Activated CD8-positive, alpha-beta memory T cell treated with anti-CD3 and anti-CD28 coated beads, Interleukin-2, amount 10 ng/mL, durations not matched to agents 7 days and 5 days (primary cell): ENCODE data around the gene UBR7. TPM values are rescaled to one million over a fixed set of nuclear protein-coding genes. Genes with fewer than 3 reads are reported as not detected.
A peak's percentile ranks its signal among the peaks of the same experiment; 100 is the strongest.

Experiments
- ATAC-seq: fragments of 150-1000 bp; cut with Tn5 transposase; one replicate; pipeline ENCODE4 v1.10.0; 2021; ENCODE audit warnings: moderate library complexity
- CTCF ChIA-PET: fragments of 350-600 bp; sonication (Branson Sonifier 250); formaldehyde crosslinking; loops from one replicate; lab custom pipeline; 2021; ENCODE audit warnings: antibody characterized with exemption; lab: Charles Lee
- DNase-seq: peaks from one replicate; pipeline ENCODE4 v3.0.0-alpha.2; 2020
- H3K27ac Mint-ChIP-seq: one replicate; pipeline ENCODE4 v1.8.0; 2021; ENCODE audit warnings: mild to moderate bottlenecking, mixed read lengths
- H3K27me3 Mint-ChIP-seq: one replicate; pipeline ENCODE4 v1.8.0; 2021; ENCODE audit warnings: mixed read lengths
- H3K36me3 Mint-ChIP-seq: one replicate; pipeline ENCODE4 v1.8.0; 2021; ENCODE audit warnings: mild to moderate bottlenecking, mixed read lengths
- H3K4me1 Mint-ChIP-seq: one replicate; pipeline ENCODE4 v1.8.0; 2021; ENCODE audit warnings: mixed read lengths
- H3K4me3 Mint-ChIP-seq: one replicate; pipeline ENCODE4 v1.8.0; 2021; ENCODE audit warnings: mild to moderate bottlenecking, moderate library complexity, mixed read lengths
- H3K9me3 Mint-ChIP-seq: one replicate; pipeline ENCODE4 v1.8.0; 2022; ENCODE audit warnings: low read depth, mixed read lengths
- total RNA-seq, 2 experiments: library from RNA; stranded (reverse); gene quantifications; one replicate each; pipeline ENCODE4 v1.2.3, GENCODE V29; 2021

UBR7 gene
- total RNA-seq, 2 experiments from 2014 or later = 40.2 to 41.6 TPM

DNA sequence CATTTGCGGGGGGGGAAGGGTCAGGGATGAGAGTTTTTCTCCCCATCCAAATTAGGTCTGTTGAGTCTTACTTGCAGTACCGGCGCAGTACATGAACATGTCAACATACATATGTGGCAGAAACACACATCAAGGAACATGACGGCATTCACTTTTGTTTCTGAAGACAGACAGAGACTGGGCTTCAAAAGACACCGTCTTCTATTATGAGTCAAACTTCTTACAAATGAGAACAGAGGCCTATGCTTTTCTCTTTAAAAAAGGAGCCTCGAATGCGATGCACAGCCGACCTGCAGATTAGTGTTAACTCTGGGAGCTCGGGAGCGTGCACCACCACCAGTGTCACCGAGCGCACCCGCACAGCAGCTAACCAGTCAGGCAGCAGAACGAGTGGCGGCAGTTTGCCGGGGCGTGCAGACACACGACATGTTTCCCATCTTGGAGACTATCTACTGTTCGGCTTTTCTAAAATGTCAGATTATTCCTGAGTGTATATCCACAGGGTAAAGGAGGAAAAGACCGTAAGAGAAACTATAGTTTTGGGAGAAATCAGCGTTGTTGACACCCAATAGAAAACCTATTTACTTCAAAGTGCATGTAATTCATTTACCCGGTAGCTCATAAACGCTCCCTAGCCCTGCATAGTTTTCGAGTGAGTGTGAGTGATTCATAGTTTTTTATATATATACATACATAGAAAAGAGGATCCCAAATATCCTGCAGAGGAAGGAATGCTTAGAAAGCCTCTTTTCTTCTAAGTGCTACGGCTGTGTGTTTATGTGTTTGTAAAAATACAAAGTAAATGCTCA lies 33.0 kb downstream of the UBR7 start:
- no peak for DNase-seq
- no peaks in the 10 kb centered on the region for H3K27me3 Mint-ChIP-seq
- peaks cover 13% of the 10 kb centered on the region for H3K36me3 Mint-ChIP-seq
- no peak overlapping the region for H3K4me3 Mint-ChIP-seq
- CTCF ChIA-PET = no interaction called here
- H3K4me1 Mint-ChIP-seq = no peaks in the 10 kb centered on the region
- ATAC-seq = no peak
- no peak overlapping the region for H3K27ac Mint-ChIP-seq
- no peaks in the 10 kb centered on the region for H3K9me3 Mint-ChIP-seq

DNA sequence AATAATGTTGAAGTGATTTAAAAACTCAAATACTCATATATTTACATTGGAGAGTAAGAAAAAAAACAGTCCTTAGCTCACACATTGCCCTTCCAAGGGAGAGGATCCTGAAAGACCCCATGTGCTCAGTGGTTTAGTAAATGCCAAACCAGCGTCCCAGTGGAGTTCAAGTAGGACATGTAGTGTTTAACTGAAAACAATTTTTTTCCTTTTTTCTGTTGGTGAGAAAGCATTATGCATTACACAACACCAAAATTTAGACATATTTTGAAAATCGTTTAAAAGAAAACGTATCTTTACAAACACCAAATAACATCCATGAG lies 33.6 kb downstream of the UBR7 start:
- Mint-ChIP-seq H3K9me3 (no peaks in the 10 kb centered on the region), H3K4me1 (no peaks in the 10 kb centered on the region), H3K4me3 (no peak overlapping the region), H3K27ac (no peak overlapping the region), H3K36me3 (peaks cover 16% of the 10 kb centered on the region), H3K27me3 (no peaks in the 10 kb centered on the region)
- CTCF ChIA-PET = no interaction called here
- DNase-seq (no peak), ATAC-seq (no peak)

DNA sequence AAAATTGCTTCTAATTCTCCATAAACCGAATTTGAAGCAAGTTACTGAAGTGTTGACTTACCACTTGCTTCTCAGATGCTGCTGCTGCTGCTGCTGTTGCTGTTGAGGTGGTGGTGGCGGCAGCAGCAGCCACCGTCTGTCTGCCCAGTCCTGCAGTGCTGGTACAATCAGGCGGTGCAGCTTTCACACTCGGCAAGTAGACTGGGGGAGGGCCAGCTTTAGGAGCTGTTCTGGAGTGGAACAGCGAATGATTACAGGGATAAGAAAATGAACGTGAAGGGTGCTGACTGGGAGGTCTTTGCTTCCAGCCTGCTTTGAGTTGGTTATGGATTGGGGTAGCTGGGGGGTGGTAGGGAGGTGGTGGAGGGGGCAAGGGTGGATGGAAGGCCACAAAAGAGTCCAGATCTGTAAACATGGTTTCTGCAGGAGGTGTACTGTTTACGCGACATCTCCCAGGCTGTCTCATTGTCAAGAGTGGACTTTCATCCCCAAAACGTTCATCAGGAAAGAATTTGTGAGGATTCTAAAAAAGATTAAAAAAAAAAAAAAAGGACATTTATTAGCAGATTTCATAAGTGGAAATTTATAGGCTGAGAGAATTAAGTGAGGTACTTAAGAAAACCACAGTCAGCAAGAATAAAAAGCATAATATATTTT lies 38.8 kb downstream of the UBR7 start:
- Mint-ChIP-seq H3K36me3 (peaks cover 22% of the 10 kb centered on the region), H3K9me3 (no peaks in the 10 kb centered on the region), H3K4me1 (peaks cover 11% of the 10 kb centered on the region), H3K27me3 (no peaks in the 10 kb centered on the region), H3K4me3 (no peak overlapping the region), H3K27ac (no peak overlapping the region)
- ATAC-seq (no peak), DNase-seq (no peak)
- CTCF ChIA-PET = interaction anchor here (1.1 kb wide), 1 partner anchor 12 kb away, joined by 6 read pairs; no protein-coding TSS in a partner anchor

DNA sequence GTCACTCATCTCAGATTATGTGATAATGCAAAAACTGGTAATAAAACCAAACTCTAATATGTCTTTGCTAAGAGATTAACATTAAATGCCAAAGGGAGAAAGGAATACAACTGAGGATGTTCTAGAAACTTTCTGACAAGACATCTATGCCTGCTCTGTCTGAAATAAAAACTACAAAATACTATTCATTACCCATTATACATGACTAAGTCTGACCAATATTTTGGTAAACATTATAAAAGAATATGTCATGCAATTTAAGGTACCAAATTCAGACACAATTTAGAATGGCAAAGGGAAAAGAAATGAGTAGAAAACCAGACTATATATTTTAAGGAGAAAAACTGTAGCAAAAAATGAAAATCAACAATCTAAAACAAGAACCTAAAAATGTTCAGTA lies 39.5 kb downstream of the UBR7 start:
- Mint-ChIP-seq H3K27me3 (no peaks in the 10 kb centered on the region), H3K4me1 (peaks cover 11% of the 10 kb centered on the region), H3K9me3 (no peaks in the 10 kb centered on the region), H3K36me3 (peaks cover 24% of the 10 kb centered on the region), H3K27ac (no peak overlapping the region), H3K4me3 (no peak overlapping the region)
- ATAC-seq (no peak), DNase-seq (no peak)
- CTCF ChIA-PET = no interaction called here

DNA sequence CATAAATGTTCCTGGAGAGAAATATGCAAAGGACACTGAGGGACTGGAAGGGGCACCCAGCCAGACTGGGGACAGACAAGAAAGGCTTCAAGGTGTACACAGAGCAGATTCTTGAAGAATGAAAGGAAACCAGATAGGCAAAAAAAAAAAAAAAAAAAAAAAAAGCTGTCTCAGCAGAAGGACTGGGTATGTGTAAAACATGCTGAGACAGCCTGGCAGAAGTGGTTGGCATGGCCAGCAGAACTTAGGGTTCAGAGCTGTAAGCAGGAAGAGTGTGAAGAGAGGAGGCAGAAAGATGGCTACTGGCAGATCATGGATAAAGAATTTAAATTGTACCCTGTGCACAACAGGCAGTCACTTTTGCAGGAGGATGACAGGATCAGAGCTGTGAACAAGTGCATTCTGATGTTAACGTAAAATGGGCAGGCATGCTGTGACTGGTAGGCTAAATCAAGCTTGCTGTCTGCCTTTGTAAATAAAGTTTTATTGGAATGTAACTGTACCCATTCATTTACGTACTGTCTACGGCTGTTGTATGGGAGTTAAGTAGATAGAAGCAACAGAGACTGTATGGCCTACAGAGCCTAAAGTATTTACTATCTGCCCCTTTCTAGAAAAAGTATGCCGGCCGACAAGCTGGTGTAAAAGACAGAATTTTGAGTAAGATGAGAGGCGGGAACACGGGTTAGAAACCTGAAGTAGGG lies 42.2 kb downstream of the UBR7 start:
- peaks cover 11% of the 10 kb centered on the region for H3K4me1 Mint-ChIP-seq
- no peak overlapping the region for H3K27ac Mint-ChIP-seq
- H3K36me3 Mint-ChIP-seq = peaks cover 17% of the 10 kb centered on the region
- H3K4me3 Mint-ChIP-seq = no peak overlapping the region
- CTCF ChIA-PET = interaction anchor here (0.7 kb wide), 2 partner anchors 11 to 133 kb away, joined by 3 to 4 read pairs; no protein-coding TSS in a partner anchor
- DNase-seq (no peak), ATAC-seq (no peak)
- H3K27me3 Mint-ChIP-seq = no peaks in the 10 kb centered on the region
- no peaks in the 10 kb centered on the region for H3K9me3 Mint-ChIP-seq

DNA sequence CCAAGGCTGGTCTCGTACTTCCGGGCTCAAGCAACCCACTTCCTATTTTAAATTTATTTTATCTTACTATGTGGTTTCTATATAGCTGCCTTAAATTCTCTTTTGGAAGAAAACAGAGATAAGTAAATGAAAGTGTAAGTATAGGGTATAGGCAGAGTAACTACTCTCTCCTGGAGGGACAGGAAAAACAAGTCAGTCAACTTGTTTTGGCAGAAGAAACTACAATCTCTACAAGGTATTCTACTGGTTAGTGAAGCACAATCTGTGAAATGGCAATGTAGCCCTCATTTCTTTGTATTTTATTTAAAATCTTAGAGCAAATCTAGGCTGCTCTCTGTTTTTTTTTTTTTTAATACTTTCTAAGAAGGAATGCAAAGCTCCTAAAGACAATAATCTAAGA lies 55.4 kb downstream of the UBR7 start:
- CTCF ChIA-PET = no interaction called here
- DNase-seq (no peak), ATAC-seq (no peak)
- Mint-ChIP-seq H3K27me3 (no peaks in the 10 kb centered on the region), H3K4me3 (no peak overlapping the region), H3K9me3 (no peaks in the 10 kb centered on the region), H3K27ac (no peak overlapping the region), H3K4me1 (peaks cover 4% of the 10 kb centered on the region), H3K36me3 (peaks cover 12% of the 10 kb centered on the region)

DNA sequence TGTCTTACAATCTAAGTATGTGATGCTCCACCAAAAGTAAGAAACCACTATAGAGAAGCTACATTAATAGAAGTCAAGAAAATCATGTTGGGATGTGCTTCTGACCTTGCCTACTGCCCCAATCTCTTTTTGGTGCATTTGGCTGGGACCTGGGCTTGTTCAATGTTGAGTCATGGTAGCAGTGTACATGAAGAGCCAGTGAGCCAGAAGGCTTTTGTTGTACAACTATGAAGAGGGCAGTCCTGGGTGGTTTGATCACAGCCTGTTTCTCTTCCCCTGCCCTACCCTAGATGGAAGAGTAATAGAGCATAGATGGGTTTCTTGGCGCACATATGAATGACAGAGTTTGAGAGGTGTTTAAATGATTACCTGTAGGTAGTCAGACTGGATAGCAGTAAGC lies 56.4 kb downstream of the UBR7 start:
- CTCF ChIA-PET = no interaction called here
- H3K27me3 Mint-ChIP-seq = no peaks in the 10 kb centered on the region
- peaks cover 4% of the 10 kb centered on the region for H3K4me1 Mint-ChIP-seq
- no peak overlapping the region for H3K27ac Mint-ChIP-seq
- ATAC-seq (no peak), DNase-seq (no peak)
- H3K9me3 Mint-ChIP-seq = no peaks in the 10 kb centered on the region
- no peak overlapping the region for H3K4me3 Mint-ChIP-seq
- H3K36me3 Mint-ChIP-seq = peaks cover 12% of the 10 kb centered on the region

DNA sequence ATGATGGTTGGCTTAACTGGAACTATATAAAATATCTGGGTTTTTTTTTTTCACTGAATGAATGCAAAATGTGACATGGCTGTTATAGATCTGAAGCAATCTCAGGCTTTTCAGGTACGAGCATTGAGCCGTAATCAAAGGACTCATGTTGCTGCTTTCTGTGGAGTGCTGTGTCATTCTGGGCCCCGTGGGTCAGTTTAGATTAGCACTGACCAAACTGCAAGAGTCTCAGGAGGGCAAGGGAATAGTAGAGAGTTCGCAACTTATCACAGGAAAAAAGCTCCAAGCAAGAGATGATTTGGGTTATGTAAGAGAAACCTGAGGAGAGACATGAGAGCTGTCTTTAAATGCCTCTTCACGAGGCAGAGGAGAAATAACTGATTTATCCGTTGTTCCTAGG lies 59.1 kb downstream of the UBR7 start:
- ATAC-seq (no peak), DNase-seq (no peak)
- Mint-ChIP-seq H3K9me3 (no peaks in the 10 kb centered on the region), H3K27me3 (no peaks in the 10 kb centered on the region), H3K27ac (no peak overlapping the region), H3K4me1 (peaks cover 6% of the 10 kb centered on the region), H3K36me3 (peaks cover 12% of the 10 kb centered on the region), H3K4me3 (no peak overlapping the region)
- CTCF ChIA-PET = interaction anchor here (0.7 kb wide), 1 partner anchor 366 kb away, joined by 3 read pairs; no protein-coding TSS in a partner anchor

DNA sequence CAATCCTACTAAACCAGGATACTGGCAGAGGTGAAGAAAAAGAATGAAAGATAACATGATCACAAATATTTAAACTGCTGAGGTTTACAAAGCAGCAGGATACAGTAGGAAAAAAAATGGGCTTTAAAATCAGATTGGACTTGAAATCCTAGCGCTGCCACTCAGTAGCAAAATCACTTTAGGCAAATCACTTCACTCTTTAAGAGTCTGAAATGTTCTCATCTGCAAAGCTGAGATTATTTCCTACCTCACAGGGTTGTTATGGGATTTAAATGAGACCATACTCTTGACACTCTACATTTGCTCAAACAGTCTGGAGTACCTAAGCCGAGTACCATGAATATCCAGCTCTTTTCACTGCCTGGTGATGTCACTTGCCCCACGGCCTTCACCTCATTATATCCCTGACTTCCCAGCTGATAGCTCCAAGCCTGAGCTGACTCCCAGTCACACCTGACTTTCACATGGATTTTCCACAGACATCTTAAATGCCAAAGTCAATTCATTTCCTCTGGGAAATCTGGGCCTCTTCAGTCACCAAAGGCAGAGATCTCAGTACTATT lies 60.2 kb downstream of the UBR7 start:
- Mint-ChIP-seq H3K4me1 (peaks cover 9% of the 10 kb centered on the region), H3K9me3 (no peaks in the 10 kb centered on the region), H3K27me3 (no peaks in the 10 kb centered on the region), H3K27ac (no peak overlapping the region), H3K4me3 (no peak overlapping the region), H3K36me3 (peaks cover 12% of the 10 kb centered on the region)
- DNase-seq (no peak), ATAC-seq (no peak)
- CTCF ChIA-PET = no interaction called here

DNA sequence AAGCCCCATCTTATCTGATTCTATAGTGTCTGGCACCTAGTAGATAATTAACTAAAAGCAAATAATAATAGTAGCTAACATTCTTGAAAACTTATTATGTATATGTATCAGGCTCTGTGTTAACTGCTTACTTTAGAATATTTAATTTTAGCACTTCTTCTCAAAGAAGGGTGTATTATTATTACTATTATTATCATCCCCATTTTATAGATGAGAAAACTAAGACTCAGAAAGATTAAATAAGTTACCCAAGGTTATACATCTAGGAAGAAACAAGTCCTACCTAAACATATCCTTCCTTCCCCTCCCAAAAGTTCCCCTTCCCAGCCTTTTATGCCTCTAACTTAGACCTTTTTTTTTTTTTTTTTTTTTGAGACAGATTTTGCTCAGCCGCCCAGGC lies 61.4 kb downstream of the UBR7 start:
- H3K27ac Mint-ChIP-seq = no peak overlapping the region
- H3K27me3 Mint-ChIP-seq = no peaks in the 10 kb centered on the region
- no peak for ATAC-seq
- H3K36me3 Mint-ChIP-seq = peaks cover 6% of the 10 kb centered on the region
- H3K4me1 Mint-ChIP-seq = peaks cover 11% of the 10 kb centered on the region
- no peaks in the 10 kb centered on the region for H3K9me3 Mint-ChIP-seq
- CTCF ChIA-PET = interaction anchor here (0.8 kb wide), 1 partner anchor 614 kb away, joined by 3 read pairs; no protein-coding TSS in a partner anchor
- no peak for DNase-seq
- H3K4me3 Mint-ChIP-seq = no peak overlapping the region

DNA sequence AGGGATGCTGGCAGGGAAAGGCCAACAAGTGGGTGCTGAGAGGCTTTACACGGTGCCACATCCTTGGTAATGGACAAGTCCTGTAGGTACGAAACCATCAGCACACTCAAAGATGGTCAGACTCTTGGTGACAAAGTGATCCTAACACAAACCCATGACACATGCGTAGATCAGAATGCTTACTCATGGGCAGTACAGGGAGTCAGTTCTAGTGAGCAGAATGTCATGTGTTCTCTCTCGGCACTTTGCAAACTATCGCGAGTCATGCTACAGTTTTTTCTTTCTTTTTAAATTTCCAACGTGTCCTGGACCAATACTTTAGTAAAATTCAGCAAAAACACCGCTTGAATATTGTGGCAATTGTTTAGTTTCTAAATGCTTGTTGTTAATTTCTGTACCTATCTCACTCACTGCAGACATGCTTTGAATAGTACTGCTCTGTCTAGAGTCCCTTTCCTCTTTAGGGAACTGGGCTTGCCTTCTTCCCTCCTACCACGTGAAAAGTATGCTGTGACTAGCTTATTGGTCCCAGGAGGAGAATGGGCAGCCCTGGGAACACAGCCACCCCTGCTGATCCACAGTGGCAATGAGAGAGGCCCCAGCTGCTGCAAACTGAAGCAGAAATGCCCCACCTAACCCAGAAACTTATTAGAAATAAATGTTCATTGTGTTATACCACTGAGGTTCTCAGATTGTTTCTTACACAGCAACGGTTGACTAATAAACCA lies 62.4 kb downstream of the UBR7 start:
- Mint-ChIP-seq H3K4me3 (no peak overlapping the region), H3K27ac (peak overlapping the region; percentile 30), H3K36me3 (peaks cover 2% of the 10 kb centered on the region), H3K27me3 (no peaks in the 10 kb centered on the region), H3K9me3 (no peaks in the 10 kb centered on the region), H3K4me1 (peaks cover 7% of the 10 kb centered on the region)
- DNase-seq = no peak
- CTCF ChIA-PET = interaction anchor here (1.0 kb wide), 1 partner anchor 63 kb away, joined by 3 read pairs; the partner anchor contains the start of genes GON7 and UBR7
- ATAC-seq = no peak

DNA sequence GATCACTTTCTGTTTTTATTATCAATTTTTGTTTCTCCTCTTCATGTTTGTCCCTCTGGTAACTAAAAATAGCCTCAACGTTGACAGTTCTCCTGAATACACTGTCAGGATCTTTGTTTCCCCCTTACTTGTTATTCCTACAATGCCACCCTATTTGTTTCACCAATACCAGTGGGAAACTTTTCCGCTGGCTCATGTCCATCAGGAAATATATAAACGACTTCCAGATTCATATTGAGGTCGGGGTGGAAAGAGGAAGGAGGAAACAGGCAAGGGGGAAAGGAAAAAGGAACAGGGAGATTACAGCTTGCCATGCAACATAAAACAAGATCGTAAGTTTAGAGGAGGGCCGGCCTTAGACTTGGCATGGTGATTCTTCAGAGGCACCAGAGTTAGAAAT lies 64.1 kb downstream of the UBR7 start:
- DNase-seq = no peak
- ATAC-seq = no peak
- no peaks in the 10 kb centered on the region for H3K27me3 Mint-ChIP-seq
- no peak overlapping the region for H3K27ac Mint-ChIP-seq
- CTCF ChIA-PET = no interaction called here
- no peak overlapping the region for H3K4me3 Mint-ChIP-seq
- peaks cover 7% of the 10 kb centered on the region for H3K4me1 Mint-ChIP-seq
- no peaks in the 10 kb centered on the region for H3K36me3 Mint-ChIP-seq
- H3K9me3 Mint-ChIP-seq = no peaks in the 10 kb centered on the region
